ENCODE measurements around the gene HELB.

HELB gene

GRCh38 chr12:66309606-66310005 is 7.3 kb downstream of the HELB start:
- DNase-seq (ENCODE audit: low spot score), result no peak
- in situ Hi-C loops (cut with MboI; ENCODE audit: low pct_unique_long_range_greater_than_20kb, low sequenced_read_pairs, unreplicated experiment), result no loop called here
- TF ChIP-seq CTCF (IDR thresholded peaks at IDR 0.05; ENCODE audit: extremely low read depth, insufficient read depth, missing control alignments), result no peak

- in situ Hi-C loops (cut with MboI; ENCODE audit: low pct_unique_long_range_greater_than_20kb, low sequenced_read_pairs, unreplicated experiment), result no loop called here
- no peak for TF ChIP-seq CTCF (IDR thresholded peaks at IDR 0.05; ENCODE audit: extremely low read depth, insufficient read depth, missing control alignments)
Observed at GRCh38 chr12:66312189-66312588, 9.9 kb downstream of the HELB start.

GRCh38 chr12:66314278-66314677 is 12.0 kb downstream of the HELB start:
- no peak for DNase-seq (ENCODE audit: low spot score)
- in situ Hi-C loops (cut with MboI; ENCODE audit: low pct_unique_long_range_greater_than_20kb, low sequenced_read_pairs, unreplicated experiment), result no loop called here
- no peak for TF ChIP-seq CTCF (IDR thresholded peaks at IDR 0.05; ENCODE audit: extremely low read depth, insufficient read depth, missing control alignments)

More at GRCh38 chr12:66312189-66312588, 9.9 kb downstream of the HELB start:
- DNase-seq (ENCODE audit: low spot score), result no peak

GRCh38 chr12:66319266-66319954 is 17.1 kb downstream of the HELB start:
- in situ Hi-C loops (cut with MboI; ENCODE audit: low pct_unique_long_range_greater_than_20kb, low sequenced_read_pairs, unreplicated experiment), result no loop called here
- DNase-seq (ENCODE audit: low spot score), result no peak
- no peak for TF ChIP-seq CTCF (IDR thresholded peaks at IDR 0.05; ENCODE audit: extremely low read depth, insufficient read depth, missing control alignments)

GRCh38 chr12:66320996-66321395 is 18.7 kb downstream of the HELB start:
- no peak for DNase-seq (ENCODE audit: low spot score)
- TF ChIP-seq CTCF (IDR thresholded peaks at IDR 0.05; ENCODE audit: extremely low read depth, insufficient read depth, missing control alignments), result no peak
- in situ Hi-C loops (cut with MboI; ENCODE audit: low pct_unique_long_range_greater_than_20kb, low sequenced_read_pairs, unreplicated experiment), result no loop called here

- TF ChIP-seq CTCF (IDR thresholded peaks at IDR 0.05; ENCODE audit: extremely low read depth, insufficient read depth, missing control alignments), result no peak
- in situ Hi-C loops (cut with MboI; ENCODE audit: low pct_unique_long_range_greater_than_20kb, low sequenced_read_pairs, unreplicated experiment), result no loop called here
- DNase-seq (ENCODE audit: low spot score), result no peak
Observed at GRCh38 chr12:66321435-66321834, 19.1 kb downstream of the HELB start.

Measured in GM13977 (cell line).